IMR-90 (cell line): ENCODE results near the gene ALG8. TPM values are rescaled to one million over a fixed set of nuclear protein-coding genes. Genes with fewer than 3 reads are reported as not detected.
A peak's percentile ranks its signal among the peaks of the same experiment; 100 is the strongest.

ENCODE experiments used
- ATAC-seq: fragments of 200-7000 bp; cut with Tn5 transposase; 2 replicates; pipeline ENCODE4 v1.9.1; 2020; ENCODE audit warnings: low read depth, mild to moderate bottlenecking, moderate library complexity
- BruUV-seq: library from RNA; stranded (reverse); fragments of 400-500 nt; replicated peaks from 2 replicates; lab custom pipeline; 2021; lab: Mats Ljungman, UMichigan
- CTCF ChIA-PET: fragments of 300-600 bp; formaldehyde crosslinking; extraction: SDS; loops from one replicate; lab custom pipeline; 2021; ENCODE audit warnings: antibody characterized with exemption; lab: Yijun Ruan, JAX
- POLR2A ChIA-PET: fragments of 300-600 bp; sonication (Branson Sonifier 250); formaldehyde crosslinking; loops from one replicate; lab custom pipeline; 2022; ENCODE audit warnings: antibody characterized with exemption; ENCODE audit not compliant: unreplicated experiment; lab: Charles Lee
- DNase-seq: peaks from one replicate; pipeline ENCODE4 v3.0.0; 2013
- H2AFZ ChIP-seq: replicated peaks from 2 replicates; pipeline ENCODE3; 2013; ENCODE audit warnings: low read length, mild to moderate bottlenecking; ENCODE audit not compliant: poor library complexity
- H2AK5ac ChIP-seq: 2 replicates; pipeline ENCODE4 v1.6.1; 2013; ENCODE audit warnings: low read depth, low read length, inconsistent platforms
- H2AK9ac ChIP-seq: replicated peaks from 2 replicates; pipeline ENCODE3; 2013; ENCODE audit warnings: mild to moderate bottlenecking, low read depth, low read length, moderate library complexity; ENCODE audit not compliant: poor library complexity
- H2BK120ac ChIP-seq: 2 replicates; pipeline ENCODE4 v1.6.1; 2013; ENCODE audit warnings: low read depth, low read length, inconsistent platforms
- H2BK15ac ChIP-seq: 3 replicates; pipeline ENCODE4 v1.6.1; 2013; ENCODE audit warnings: low read depth, low read length, inconsistent platforms
- H2BK20ac ChIP-seq: 2 replicates; pipeline ENCODE4 v1.6.1; 2013; ENCODE audit warnings: low read depth, mild to moderate bottlenecking, inconsistent platforms, low read length, moderate library complexity
- H2BK5ac ChIP-seq: 2 replicates; pipeline ENCODE4 v1.6.1; 2013; ENCODE audit warnings: mild to moderate bottlenecking, low read depth, low read length, inconsistent platforms; ENCODE audit not compliant: poor library complexity, severe bottlenecking
- H3K14ac ChIP-seq: replicated peaks from 2 replicates; pipeline ENCODE4 v1.6.1; 2013; ENCODE audit warnings: low read depth, low read length, inconsistent platforms
- H3K18ac ChIP-seq: 2 replicates; pipeline ENCODE4 v1.6.1; 2013; ENCODE audit warnings: low read depth, low read length, control low read depth
- H3K23ac ChIP-seq: 2 replicates; pipeline ENCODE4 v1.6.1; 2013; ENCODE audit warnings: low read depth, low read length, inconsistent platforms
- H3K27ac ChIP-seq: 2 replicates; pipeline ENCODE4 v1.5.1; 2013; ENCODE audit warnings: mild to moderate bottlenecking, control low read depth, low read length; ENCODE audit not compliant: insufficient read depth
- H3K27me3 ChIP-seq: 2 replicates; pipeline ENCODE4 v1.6.1; 2013; ENCODE audit warnings: low read length; ENCODE audit not compliant: control insufficient read depth, insufficient read depth
- H3K36me3 ChIP-seq: 2 replicates; pipeline ENCODE4 v1.6.1; 2013; ENCODE audit warnings: low read length, mixed read lengths; ENCODE audit not compliant: control insufficient read depth, insufficient read depth
- H3K4ac ChIP-seq: 2 replicates; pipeline ENCODE4 v1.6.1; 2013; ENCODE audit warnings: low read depth, low read length, inconsistent platforms
- H3K4me1 ChIP-seq: 2 replicates; pipeline ENCODE4 v1.6.1; 2013; ENCODE audit warnings: low read length, mixed read lengths; ENCODE audit not compliant: control insufficient read depth, insufficient read depth
- H3K4me2 ChIP-seq: 2 replicates; pipeline ENCODE4 v1.6.1; 2013; ENCODE audit warnings: low read depth, mild to moderate bottlenecking, control low read depth, low read length, moderate library complexity
- H3K4me3 ChIP-seq: 2 replicates; pipeline ENCODE4 v1.5.1; 2013; ENCODE audit warnings: low read depth, mild to moderate bottlenecking, control low read depth, low read length, moderate library complexity; ENCODE audit not compliant: insufficient read depth
- H3K56ac ChIP-seq: 2 replicates; pipeline ENCODE4 v1.6.1; 2013; ENCODE audit warnings: low read length, inconsistent platforms; ENCODE audit not compliant: insufficient read depth; ENCODE audit errors: extremely low read depth
- H3K79me1 ChIP-seq, 2 experiments: 2 replicates each; pipeline ENCODE4 v1.6.1; 2013; ENCODE audit warnings: low read length in 2 of 2, inconsistent platforms in 1 of 2, low read depth in 1 of 2
- H3K9ac ChIP-seq: 2 replicates; pipeline ENCODE4 v1.6.1; 2013; ENCODE audit warnings: low read depth, low read length, control low read depth
- H3K9me1 ChIP-seq: 2 replicates; pipeline ENCODE4 v1.6.1; 2013; ENCODE audit warnings: low read length, inconsistent platforms; ENCODE audit not compliant: insufficient read depth
- H3K9me3 ChIP-seq: 2 replicates; pipeline ENCODE4 v1.6.1; 2013; ENCODE audit warnings: low read length; ENCODE audit not compliant: control insufficient read depth, insufficient read depth
- H4K20me1 ChIP-seq: 2 replicates; pipeline ENCODE4 v1.6.1; 2013; ENCODE audit warnings: low read length, inconsistent platforms; ENCODE audit not compliant: insufficient read depth
- H4K5ac ChIP-seq: 2 replicates; pipeline ENCODE4 v1.6.1; 2013; ENCODE audit warnings: mild to moderate bottlenecking, low read depth, low read length, control low read depth
- H4K8ac ChIP-seq, 2 experiments: 2 replicates each; pipeline ENCODE4 v1.6.1; 2013; ENCODE audit warnings: low read depth in 2 of 2, low read length in 2 of 2, control low read depth in 1 of 2, inconsistent platforms in 1 of 2
- H4K91ac ChIP-seq: 2 replicates; pipeline ENCODE4 v1.6.1; 2013; ENCODE audit warnings: low read depth, low read length, inconsistent platforms; ENCODE audit not compliant: insufficient read depth
- BHLHE40 ChIP-seq: fragments of 150-350 bp; IDR thresholded peaks from 2 replicates; pipeline ENCODE4 v1.6.1; 2016; ENCODE audit warnings: mild to moderate bottlenecking, low read depth, low read length
- CEBPB ChIP-seq: IDR thresholded peaks from 2 replicates; pipeline ENCODE4 v1.6.1; 2012; ENCODE audit warnings: low read depth, low read length, improper control_type of control experiment
- CHD1 ChIP-seq: IDR thresholded peaks from 2 replicates; pipeline ENCODE4 v1.6.1; 2012; ENCODE audit warnings: low read depth, low read length, improper control_type of control experiment
- FOS ChIP-seq: fragments of 150-350 bp; IDR thresholded peaks from 2 replicates; pipeline ENCODE4 v1.6.1; 2016; ENCODE audit warnings: low read depth, low read length
- NFE2L2 ChIP-seq: fragments of 150-350 bp; IDR thresholded peaks from 2 replicates; pipeline ENCODE4 v1.6.1; 2016; ENCODE audit warnings: low read depth, mild to moderate bottlenecking, low read length
- POLR2A ChIP-seq: IDR thresholded peaks from 2 replicates; pipeline ENCODE4 v1.6.1; 2012; ENCODE audit warnings: mild to moderate bottlenecking, low read depth, low read length
- RCOR1 ChIP-seq: IDR thresholded peaks from 2 replicates; pipeline ENCODE4 v1.6.1; 2012; ENCODE audit warnings: mild to moderate bottlenecking, low read length, improper control_type of control experiment; ENCODE audit not compliant: insufficient replicate concordance
- RFX5 ChIP-seq: IDR thresholded peaks from 2 replicates; pipeline ENCODE4 v1.8.0; 2012; ENCODE audit warnings: low read depth, mild to moderate bottlenecking, low read length, moderate library complexity
- SMC3 ChIP-seq: fragments of 150-350 bp; IDR thresholded peaks from 2 replicates; pipeline ENCODE4 v1.6.1; 2016; ENCODE audit warnings: low read depth, mild to moderate bottlenecking, antibody characterized with exemption, low read length, moderate library complexity
- WGBS, 2 experiments: methylation state at CpG; one replicate each; pipeline versions ENCODE4 v1.1.5 to v1.1.7; 2013; ENCODE audit warnings: missing lambda C conversion rate in 2 of 2; ENCODE audit not compliant: insufficient read length in 1 of 2; ENCODE audit errors: extremely low coverage in 2 of 2; 5-methylcytosine and 5-hydroxymethylcytosine counted together
- dilution Hi-C: fragments of 300-500 bp; cut with HindIII; formaldehyde crosslinking; loops from one replicate; pipeline ENCODE4 v1.14.3; 2018; ENCODE audit warnings: low sequenced_read_pairs; ENCODE audit not compliant: unreplicated experiment
- in situ Hi-C: fragments of 300-500 bp; cut with MboI; formaldehyde crosslinking; loops from 3 replicates; pipeline ENCODE4 v1.14.3; 2019; ENCODE audit warnings: low sequenced_read_pairs, inconsistent platforms, mixed read lengths
- intact Hi-C: fragments of 100-400 bp; cut with micrococcal nuclease; formaldehyde crosslinking; loops from 2 replicates; pipeline ENCODE4 v1.10.0; 2022
- polyA plus RNA-seq, 3 experiments: library from polyadenylated mRNA; depleted of rRNA; stranded (reverse); fragments of >200 nt; gene quantifications; 2 replicates each; pipeline ENCODE4 v1.2.3, GENCODE V29; 2012; ENCODE audit warnings: low replicate concordance in 1 of 3
- total RNA-seq: library from RNA; depleted of rRNA; stranded (reverse); fragments of >200 nt; gene quantifications from 2 replicates; pipeline ENCODE4 v1.2.3, GENCODE V29; 2012
- TF ChIP-seq, protein P1 (sequence below): conservative IDR thresholded peaks from 2 replicates; pipeline ENCODE4 v1.5.1; 2012; ENCODE audit warnings: mild to moderate bottlenecking, low read depth, low read length, improper control_type of control experiment
- TF ChIP-seq, protein P2 (sequence below): fragments of 150-350 bp; IDR thresholded peaks from 2 replicates; pipeline ENCODE4 v1.6.1; 2017; ENCODE audit warnings: mild to moderate bottlenecking, antibody characterized with exemption, low read length, low read depth

Gene ALG8
- total and polyA plus RNA-seq, 2 of the 4 experiments (the other 2 are of a cell fraction), result 27.8 to 31.8 TPM

DNA sequence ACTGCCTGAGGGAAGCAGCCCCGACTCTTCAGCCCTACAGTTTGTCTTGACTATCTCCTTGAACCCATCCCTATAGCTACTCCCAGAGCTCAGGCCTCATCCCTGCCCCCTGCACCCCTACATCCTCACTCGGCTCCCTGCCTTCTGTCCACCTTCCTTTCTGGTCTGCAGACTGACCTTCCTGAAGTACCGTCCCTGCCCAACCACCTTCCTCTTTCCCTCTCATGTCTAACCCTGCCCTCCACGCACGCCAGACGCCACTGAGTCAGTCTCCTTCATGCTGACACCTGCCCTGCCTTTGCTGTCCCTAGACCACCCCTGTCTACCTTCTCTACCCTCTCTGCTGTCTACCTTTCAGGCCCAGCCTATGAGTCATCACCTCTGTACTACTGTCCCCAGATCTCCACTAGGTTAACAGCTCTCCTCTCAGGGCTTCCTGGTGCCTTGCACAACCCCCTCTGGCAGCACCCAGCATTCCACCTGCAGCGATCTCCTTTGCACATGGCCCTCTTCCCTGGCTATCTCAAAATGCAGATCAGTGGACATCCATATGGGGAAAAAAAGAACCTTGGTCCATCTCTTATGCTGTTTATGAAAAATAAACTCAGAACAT is 40.1 kb upstream of the ALG8 start:
- peak overlapping the region; percentile 7 for H2BK5ac ChIP-seq
- H3K4me3 ChIP-seq, result no peak overlapping the region
- H2AFZ ChIP-seq, result no peak overlapping the region
- no peak overlapping the region for H3K18ac ChIP-seq
- H2BK120ac ChIP-seq, result no peak overlapping the region
- TF ChIP-seq FOS, result no peak
- TF ChIP-seq CEBPB, result no peak
- no peak for TF ChIP-seq SMC3
- no peak for TF ChIP-seq POLR2A
- TF ChIP-seq RCOR1, result no peak
- TF ChIP-seq BHLHE40, result no peak
- TF ChIP-seq RFX5, result no peak
- TF ChIP-seq NFE2L2, result no peak
- TF ChIP-seq, protein P1, sequence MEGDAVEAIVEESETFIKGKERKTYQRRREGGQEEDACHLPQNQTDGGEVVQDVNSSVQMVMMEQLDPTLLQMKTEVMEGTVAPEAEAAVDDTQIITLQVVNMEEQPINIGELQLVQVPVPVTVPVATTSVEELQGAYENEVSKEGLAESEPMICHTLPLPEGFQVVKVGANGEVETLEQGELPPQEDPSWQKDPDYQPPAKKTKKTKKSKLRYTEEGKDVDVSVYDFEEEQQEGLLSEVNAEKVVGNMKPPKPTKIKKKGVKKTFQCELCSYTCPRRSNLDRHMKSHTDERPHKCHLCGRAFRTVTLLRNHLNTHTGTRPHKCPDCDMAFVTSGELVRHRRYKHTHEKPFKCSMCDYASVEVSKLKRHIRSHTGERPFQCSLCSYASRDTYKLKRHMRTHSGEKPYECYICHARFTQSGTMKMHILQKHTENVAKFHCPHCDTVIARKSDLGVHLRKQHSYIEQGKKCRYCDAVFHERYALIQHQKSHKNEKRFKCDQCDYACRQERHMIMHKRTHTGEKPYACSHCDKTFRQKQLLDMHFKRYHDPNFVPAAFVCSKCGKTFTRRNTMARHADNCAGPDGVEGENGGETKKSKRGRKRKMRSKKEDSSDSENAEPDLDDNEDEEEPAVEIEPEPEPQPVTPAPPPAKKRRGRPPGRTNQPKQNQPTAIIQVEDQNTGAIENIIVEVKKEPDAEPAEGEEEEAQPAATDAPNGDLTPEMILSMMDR, result no peak
- TF ChIP-seq, protein P2, sequence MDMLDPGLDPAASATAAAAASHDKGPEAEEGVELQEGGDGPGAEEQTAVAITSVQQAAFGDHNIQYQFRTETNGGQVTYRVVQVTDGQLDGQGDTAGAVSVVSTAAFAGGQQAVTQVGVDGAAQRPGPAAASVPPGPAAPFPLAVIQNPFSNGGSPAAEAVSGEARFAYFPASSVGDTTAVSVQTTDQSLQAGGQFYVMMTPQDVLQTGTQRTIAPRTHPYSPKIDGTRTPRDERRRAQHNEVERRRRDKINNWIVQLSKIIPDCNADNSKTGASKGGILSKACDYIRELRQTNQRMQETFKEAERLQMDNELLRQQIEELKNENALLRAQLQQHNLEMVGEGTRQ, result no peak
- no peak for TF ChIP-seq CHD1
- ChIA-PET CTCF (no interaction called here), POLR2A (no interaction called here)
- no peak overlapping the region for H2BK20ac ChIP-seq
- no peaks in the 10 kb centered on the region for H3K4me1 ChIP-seq
- no peak overlapping the region for H3K9ac ChIP-seq
- H3K79me1 ChIP-seq, result peaks cover 13 to 64% of the 10 kb centered on the region in 2 experiments
- ATAC-seq, result no peak
- peak overlapping the region; percentile 9 for H2AK9ac ChIP-seq
- no peak overlapping the region for H4K8ac ChIP-seq
- dilution Hi-C loops (no loop called here), in situ Hi-C loops (no loop called here), intact Hi-C loops (no loop called here)
- 94% methylated on average over 6 of the region's 7 CpGs; no CpG with 5 or more reads in 1 of the 2 experiments for WGBS, 2 experiments
- H3K36me3 ChIP-seq, result peaks cover 10% of the 10 kb centered on the region
- no peak overlapping the region for H3K4me2 ChIP-seq
- H3K27ac ChIP-seq, result no peak overlapping the region
- no peak overlapping the region for H3K14ac ChIP-seq
- H3K9me1 ChIP-seq, result peaks cover 12% of the 10 kb centered on the region
- DNase-seq, result no peak
- peaks cover 5% of the 10 kb centered on the region for H4K20me1 ChIP-seq
- BruUV-seq, result no TSS peak
- no peaks in the 10 kb centered on the region for H3K27me3 ChIP-seq
- H3K9me3 ChIP-seq, result no peaks in the 10 kb centered on the region
- H3K23ac ChIP-seq, result no peak overlapping the region
- H2BK15ac ChIP-seq, result no peak overlapping the region
- no peak overlapping the region; the same call in 1 of the 2 replicates for H2AK5ac ChIP-seq
- H3K56ac ChIP-seq, result no peak overlapping the region
- H4K91ac ChIP-seq, result no peak overlapping the region
- no peak overlapping the region for H3K4ac ChIP-seq
- H4K5ac ChIP-seq, result no peak overlapping the region
